Tibial nerve (tissue), 4 donors: ENCODE results near the gene ZNF83. TPM values are rescaled to one million over a fixed set of nuclear protein-coding genes. Genes with fewer than 3 reads are reported as not detected.
"Not testable (repeated sequence)": the region's sequence is repeated elsewhere in the genome, so short reads cannot be mapped to it uniquely, and the experiment has no call there.

Source experiments
- DNase-seq, 2 donors: peaks; one replicate each; pipeline ENCODE4 v3.0.0-alpha.2; 2019; ENCODE audit warnings: low spot score in 2 of 2
- H3K27ac ChIP-seq, 4 donors: fragments of 200-600 bp; sonication (generic) in 3 of 4; one replicate each; pipeline ENCODE4 v1.5.1; 2017 to 2019; ENCODE audit warnings: mild to moderate bottlenecking in 1 of 4
- H3K27me3 ChIP-seq, 2 donors: fragments of 200-600 bp; sonication (generic) in 1 of 2; one replicate each; pipeline versions ENCODE4 v1.5.1 to v1.6.0; 2017 to 2019
- H3K36me3 ChIP-seq, 3 donors: fragments of 200-600 bp; sonication (generic); one replicate each; pipeline ENCODE4 v1.5.1; 2018 to 2019
- H3K4me1 ChIP-seq, 4 donors: fragments of 200-600 bp; sonication (generic) in 3 of 4; one replicate each; pipeline ENCODE4 v1.5.1; 2017 to 2019
- H3K4me3 ChIP-seq, 4 donors: fragments of 200-600 bp; sonication (generic) in 3 of 4; one replicate each; pipeline ENCODE4 v1.5.1; 2017 to 2019; ENCODE audit warnings: mild to moderate bottlenecking in 1 of 4, moderate library complexity in 1 of 4
- H3K9me3 ChIP-seq, 4 donors: fragments of 200-600 bp; sonication (generic) in 3 of 4; one replicate each; pipeline ENCODE4 v1.5.1; 2017 to 2019
- EP300 ChIP-seq, 2 donors: sonication (generic); formaldehyde crosslinking; IDR thresholded peaks; one replicate each; pipeline ENCODE4 v1.6.1; 2017; ENCODE audit warnings: antibody characterized with exemption in 2 of 2, mild to moderate bottlenecking in 1 of 2
- POLR2A ChIP-seq, 2 donors: fragments of 450-650 bp; IDR thresholded peaks; one replicate each; pipeline ENCODE4 v1.6.1; 2017; ENCODE audit warnings: antibody characterized with exemption in 2 of 2, mild to moderate bottlenecking in 2 of 2, moderate library complexity in 2 of 2
- WGBS, 2 donors: methylation state at CpG; one replicate each; pipeline ENCODE4 v1.1.5; 2018; 5-methylcytosine and 5-hydroxymethylcytosine counted together
- total RNA-seq, 4 donors: library from RNA; depleted of rRNA; stranded (reverse); fragments of >200 nt; gene quantifications; one replicate each; pipeline ENCODE4 v1.1.0, GENCODE V29; 2016
- TF ChIP-seq, protein P1 (sequence below), 5 experiments: fragments of 200-600 bp in 3 of 5; fragments of 450-650 bp in 2 of 5; sonication (generic) in 3 of 5; IDR thresholded peaks; one replicate each; pipeline ENCODE4 v1.5.1; 2016 to 2019; ENCODE audit warnings: antibody characterized with exemption in 5 of 5, mild to moderate bottlenecking in 3 of 5, moderate library complexity in 2 of 5

The ZNF83 gene
- total RNA-seq, 4 donors from 2014 or later = 73.4 to 92.6 (median 81.7) TPM

DNA sequence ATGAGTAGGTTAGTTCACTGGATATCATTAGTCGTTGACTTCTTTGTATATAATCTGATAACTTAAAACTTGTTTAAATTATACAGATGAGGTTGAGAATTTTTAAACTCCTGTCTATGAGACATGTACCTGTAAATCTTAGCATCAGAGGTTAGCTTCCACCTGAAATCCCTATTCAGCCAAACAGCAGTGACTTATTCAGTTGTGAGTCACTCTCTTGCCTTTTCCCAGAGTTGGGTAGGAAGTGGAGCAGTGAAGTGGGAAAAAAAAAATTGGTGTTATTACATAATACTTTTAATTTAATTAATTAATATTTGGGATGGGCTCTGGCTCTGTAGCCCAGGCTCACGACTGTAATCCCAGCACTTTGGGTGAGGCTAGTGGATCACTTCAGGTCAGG lies 35.2 kb downstream of the ZNF83 start:
- TF ChIP-seq EP300 (IDR thresholded peaks at IDR 0.05) = no peak
- TF ChIP-seq, protein P1, sequence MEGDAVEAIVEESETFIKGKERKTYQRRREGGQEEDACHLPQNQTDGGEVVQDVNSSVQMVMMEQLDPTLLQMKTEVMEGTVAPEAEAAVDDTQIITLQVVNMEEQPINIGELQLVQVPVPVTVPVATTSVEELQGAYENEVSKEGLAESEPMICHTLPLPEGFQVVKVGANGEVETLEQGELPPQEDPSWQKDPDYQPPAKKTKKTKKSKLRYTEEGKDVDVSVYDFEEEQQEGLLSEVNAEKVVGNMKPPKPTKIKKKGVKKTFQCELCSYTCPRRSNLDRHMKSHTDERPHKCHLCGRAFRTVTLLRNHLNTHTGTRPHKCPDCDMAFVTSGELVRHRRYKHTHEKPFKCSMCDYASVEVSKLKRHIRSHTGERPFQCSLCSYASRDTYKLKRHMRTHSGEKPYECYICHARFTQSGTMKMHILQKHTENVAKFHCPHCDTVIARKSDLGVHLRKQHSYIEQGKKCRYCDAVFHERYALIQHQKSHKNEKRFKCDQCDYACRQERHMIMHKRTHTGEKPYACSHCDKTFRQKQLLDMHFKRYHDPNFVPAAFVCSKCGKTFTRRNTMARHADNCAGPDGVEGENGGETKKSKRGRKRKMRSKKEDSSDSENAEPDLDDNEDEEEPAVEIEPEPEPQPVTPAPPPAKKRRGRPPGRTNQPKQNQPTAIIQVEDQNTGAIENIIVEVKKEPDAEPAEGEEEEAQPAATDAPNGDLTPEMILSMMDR (IDR thresholded peaks at IDR 0.05) = no peak
- no peak for TF ChIP-seq POLR2A (IDR thresholded peaks at IDR 0.05)
- WGBS, 2 donors = 84 to 91% methylated on average over 2 of the region's 2 CpGs
- Histone ChIP-seq H3K4me1 (peaks cover 0 to 19% (median 4%) of the 10 kb centered on the region in 4 donors), H3K27ac (peak overlapping the region in 1 of 4 donors; percentile 87), H3K27me3 (no peaks in the 10 kb centered on the region), H3K36me3 (peaks cover 0 to 16% (median 0%) of the 10 kb centered on the region in 3 donors), H3K9me3 (peaks cover 0 to 28% (median 0%) of the 10 kb centered on the region in 4 donors), H3K4me3 (no peak overlapping the region)
- DNase-seq = no peak

DNA sequence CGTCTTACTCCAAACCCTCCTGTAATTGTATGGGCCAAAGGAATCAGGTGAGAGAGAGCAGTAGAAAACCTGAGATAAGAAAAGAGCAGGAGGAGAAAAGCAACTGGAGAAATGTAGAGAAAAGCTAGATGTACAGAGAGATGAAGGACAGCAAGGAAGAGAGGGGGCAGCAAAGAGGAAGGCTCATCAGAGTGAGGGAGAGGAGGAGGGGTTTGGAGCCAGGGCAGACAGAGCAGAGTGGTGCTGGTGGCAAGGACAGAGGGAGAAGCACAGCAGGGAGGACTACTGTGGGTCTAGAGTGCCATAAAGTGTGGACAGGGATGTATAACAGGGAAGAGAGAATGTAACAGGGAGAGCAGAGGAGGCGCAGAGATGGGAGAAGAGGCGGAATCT lies 36.2 kb downstream of the ZNF83 start:
- Histone ChIP-seq H3K9me3 (peaks cover 0 to 20% (median 0%) of the 10 kb centered on the region in 4 donors), H3K4me1 (peaks cover 0 to 19% (median 4%) of the 10 kb centered on the region in 4 donors), H3K27ac (peak overlapping the region in 3 of 4 donors; percentile 75 to 87 (median 85)), H3K4me3 (peak overlapping the region; percentile 46 to 74 (median 65)), H3K36me3 (peaks cover 0 to 17% (median 0%) of the 10 kb centered on the region in 3 donors)
- not testable (repeated sequence) for DNase-seq, H3K27me3 ChIP-seq
- WGBS, 2 donors = 42% methylated on average over 3 of the region's 3 CpGs
- TF ChIP-seq, protein P1 (IDR thresholded peaks at IDR 0.05) = peak in 1 of 5 experiments; percentile 8

DNA sequence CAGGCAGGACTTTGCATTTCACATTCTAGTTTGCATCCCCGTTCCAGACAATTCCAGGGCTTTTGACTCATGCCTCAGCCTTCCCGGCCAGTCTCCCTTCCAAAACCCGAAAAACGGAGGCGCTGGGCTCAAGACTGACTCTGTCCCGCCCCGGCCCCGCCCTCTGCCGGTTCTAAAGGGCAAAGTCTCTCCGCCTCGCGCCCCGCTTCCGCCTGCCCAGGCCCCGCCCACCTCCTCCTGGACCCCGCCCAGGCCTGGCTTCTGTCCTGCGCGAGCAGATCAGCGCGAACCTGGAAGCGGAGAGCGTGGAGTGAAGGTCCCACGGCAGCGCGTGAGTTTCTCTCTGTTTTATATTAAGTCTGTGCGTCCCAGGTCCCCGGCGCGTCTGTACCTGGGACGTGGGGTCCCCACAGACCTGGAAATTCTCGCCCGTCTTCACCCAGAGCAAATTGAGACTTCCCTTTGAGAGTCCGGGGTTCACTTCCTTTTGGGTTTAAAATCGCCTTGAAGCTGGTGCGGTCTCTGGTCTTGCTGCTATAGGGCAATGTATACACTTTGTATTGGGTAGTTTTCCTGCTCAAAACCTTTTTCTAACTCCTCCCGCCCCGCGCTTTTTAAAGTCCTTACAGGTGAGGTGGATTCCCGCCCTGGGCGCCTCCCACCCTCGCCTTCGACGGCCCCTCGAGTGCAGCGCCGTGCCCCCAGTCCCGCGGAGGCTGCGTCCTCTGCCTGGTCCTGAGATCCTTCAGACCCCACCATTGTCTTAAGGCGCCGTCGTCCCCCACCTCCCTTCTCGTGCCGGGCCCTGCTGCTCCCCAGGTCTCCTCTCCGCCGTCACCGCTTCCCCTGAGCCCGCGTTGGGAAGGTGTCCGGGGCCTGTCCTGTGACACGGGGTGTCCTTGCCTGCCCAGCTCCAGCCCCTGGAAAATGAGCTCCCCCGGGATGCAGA lies 36.9 kb downstream of the ZNF83 start:
- peak overlapping the region; percentile 46 to 74 (median 65) for H3K4me3 ChIP-seq
- H3K36me3 ChIP-seq = peaks cover 0 to 18% (median 0%) of the 10 kb centered on the region in 3 donors
- peak overlapping the region in 3 of 4 donors; percentile 75 to 87 (median 85) for H3K27ac ChIP-seq
- no peaks in the 10 kb centered on the region for H3K27me3 ChIP-seq
- WGBS, 2 donors = 1% methylated on average over 58 to 59 of the region's 62 CpGs
- H3K9me3 ChIP-seq = peaks cover 0 to 13% (median 0%) of the 10 kb centered on the region in 4 donors
- H3K4me1 ChIP-seq = peaks cover 0 to 19% (median 4%) of the 10 kb centered on the region in 4 donors
- DNase-seq = peak; percentile 91 to 93
- peak; percentile 22 to 65 for TF ChIP-seq EP300 (IDR thresholded peaks at IDR 0.05)
- TF ChIP-seq, protein P1 (IDR thresholded peaks at IDR 0.05) = peak; percentile 34 to 57 (median 45)
- peak in 1 of 2 donors; percentile 29 for TF ChIP-seq POLR2A (IDR thresholded peaks at IDR 0.05)

DNA sequence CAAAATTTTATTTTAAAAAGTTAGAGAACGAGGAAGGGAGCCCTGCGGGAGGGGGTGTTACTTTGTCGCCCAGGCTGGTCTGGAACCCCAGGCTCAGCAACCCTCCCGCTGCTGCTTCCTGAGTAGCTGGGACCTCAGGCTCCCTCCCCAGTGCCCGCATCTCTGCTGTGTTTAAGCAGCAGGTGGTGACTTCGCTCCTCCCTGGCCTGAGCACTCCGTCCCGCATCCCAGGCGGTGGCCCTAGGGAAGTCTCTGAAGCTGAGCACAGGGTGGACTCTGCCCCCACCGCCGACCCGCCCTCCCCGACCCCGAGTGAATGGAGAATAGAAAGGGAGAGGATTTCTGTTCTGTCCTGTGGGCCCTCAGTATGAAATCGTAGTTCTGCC lies 37.5 kb downstream of the ZNF83 start:
- Histone ChIP-seq H3K27me3 (no peaks in the 10 kb centered on the region), H3K36me3 (peaks cover 0 to 25% (median 0%) of the 10 kb centered on the region in 3 donors), H3K9me3 (peaks cover 0 to 10% (median 0%) of the 10 kb centered on the region in 4 donors), H3K27ac (peak overlapping the region in 3 of 4 donors; percentile 75 to 87 (median 85)), H3K4me3 (peak overlapping the region; percentile 46 to 74 (median 65)), H3K4me1 (peaks cover 0 to 19% (median 4%) of the 10 kb centered on the region in 4 donors)
- TF ChIP-seq EP300 (IDR thresholded peaks at IDR 0.05) = no peak
- TF ChIP-seq POLR2A (IDR thresholded peaks at IDR 0.05) = no peak
- TF ChIP-seq, protein P1 (IDR thresholded peaks at IDR 0.05) = no peak
- 0% methylated on average over 12 to 15 of the region's 15 CpGs for WGBS, 2 donors
- DNase-seq = no peak

DNA sequence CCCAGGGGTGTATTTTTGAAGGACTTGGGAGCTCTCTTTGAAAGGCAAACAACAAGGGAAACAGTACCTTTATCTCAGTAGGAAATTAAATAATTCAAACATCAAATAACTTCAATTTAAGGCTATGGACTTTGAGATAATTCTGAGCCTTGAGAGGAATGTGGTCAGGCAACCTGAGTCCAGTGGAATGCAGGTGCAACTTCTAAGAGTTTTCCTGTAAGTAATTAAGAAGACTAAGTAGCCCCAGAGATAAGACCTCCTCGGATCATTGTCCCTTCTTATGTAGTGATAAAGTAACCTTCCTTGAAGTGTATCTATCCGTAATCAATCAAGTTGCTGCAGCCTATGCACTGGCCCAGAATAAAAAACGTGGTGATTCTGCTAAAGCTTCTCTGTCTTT lies 38.9 kb downstream of the ZNF83 start:
- Histone ChIP-seq H3K4me1 (peaks cover 0 to 19% (median 4%) of the 10 kb centered on the region in 4 donors), H3K36me3 (peaks cover 0 to 28% (median 0%) of the 10 kb centered on the region in 3 donors), H3K27ac (no peak overlapping the region), H3K27me3 (no peaks in the 10 kb centered on the region), H3K9me3 (no peaks in the 10 kb centered on the region), H3K4me3 (no peak overlapping the region)
- DNase-seq = no peak
- 85 to 89% methylated on average over 3 of the region's 3 CpGs for WGBS, 2 donors
- TF ChIP-seq, protein P1 (IDR thresholded peaks at IDR 0.05) = no peak
- TF ChIP-seq EP300 (IDR thresholded peaks at IDR 0.05) (no peak), POLR2A (IDR thresholded peaks at IDR 0.05) (no peak)

DNA sequence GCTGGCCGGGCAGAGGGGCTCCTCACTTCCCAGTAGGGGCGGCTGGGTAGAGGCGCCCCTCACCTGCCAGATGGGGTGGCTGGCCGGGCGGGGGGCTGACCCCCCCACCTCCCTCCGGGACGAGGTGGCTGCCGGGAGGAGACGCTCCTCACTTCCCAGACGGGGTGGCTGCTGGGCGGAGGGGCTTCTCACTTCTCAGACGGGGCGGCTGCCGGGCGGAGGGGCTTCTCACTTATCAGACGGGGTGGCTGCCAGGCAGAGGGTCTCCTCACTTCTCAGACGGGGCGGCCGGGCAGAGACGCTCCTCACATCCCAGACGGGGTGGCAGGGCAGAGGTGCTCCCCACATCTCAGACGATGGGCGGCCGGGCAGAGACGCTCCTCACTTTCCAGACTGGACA lies 44.7 kb downstream of the ZNF83 start:
- H3K9me3 ChIP-seq, H3K27me3 ChIP-seq, H3K4me3 ChIP-seq, DNase-seq, H3K4me1 ChIP-seq, H3K27ac ChIP-seq: not testable (repeated sequence)
- WGBS, 2 donors = no CpG with 5 or more reads among the region's 25 CpGs
- H3K36me3 ChIP-seq = peaks cover 0 to 72% (median 0%) of the 10 kb centered on the region in 3 donors
